ENCODE measurements around the gene NSG1. TPM values are rescaled to one million over a fixed set of nuclear protein-coding genes. Genes with fewer than 3 reads are reported as not detected.

The NSG1 gene
- total RNA-seq: under 1 TPM; 0.27 to 0.56 TPM

DNA sequence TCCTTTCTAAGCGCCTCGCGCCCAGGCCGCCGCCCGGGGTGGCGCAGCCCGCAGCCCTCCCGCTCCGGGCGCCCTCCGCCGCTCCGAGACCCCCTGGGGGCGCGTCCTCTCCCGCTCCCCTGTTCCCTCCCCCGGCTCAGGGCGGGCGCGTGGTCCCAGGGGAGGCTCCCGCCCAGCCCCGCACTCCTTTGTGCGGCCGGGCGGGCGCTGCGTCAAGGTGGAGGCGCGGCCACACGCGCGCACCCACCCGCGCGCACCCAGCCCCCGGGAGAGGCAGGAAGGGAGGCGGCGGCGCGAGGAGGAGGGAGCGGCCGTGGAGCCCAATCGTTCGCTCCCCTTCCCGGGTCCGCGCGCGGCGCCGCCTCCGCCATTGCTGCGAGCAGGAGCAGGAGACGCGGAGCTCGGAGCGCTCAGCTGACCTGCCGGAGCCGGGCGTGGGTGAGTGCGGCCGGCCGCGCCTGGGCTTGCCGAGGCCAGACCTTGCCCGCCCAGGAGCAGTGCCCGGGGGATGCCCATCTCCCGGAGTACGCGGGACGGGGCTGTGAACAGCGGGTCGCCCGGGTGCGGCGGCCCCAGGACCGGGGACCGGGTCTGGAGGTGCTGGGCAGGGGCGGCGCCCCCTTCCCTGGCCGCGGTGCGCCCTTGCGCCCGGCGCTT is at the start of gene NSG1:
Gene NSG1 (plus strand): TSS at position 367 of the 657 bp plus-strand sequence. CDS start 528 bp downstream, outside the sequence.
- Histone ChIP-seq H3K36me3 (no peaks in the 10 kb centered on the region), H3K9me3 (no peaks in the 10 kb centered on the region), H3K27ac (no peak within 1 kb of the TSS), H3K27me3 (replicated peaks; ENCODE audit: insufficient read depth) (no peaks in the 10 kb centered on the region), H3K4me3 (peak within 1 kb of the TSS; percentile 63), H3K4me1 (ENCODE audit: control insufficient read depth in 1 of 2, low read depth in 2 of 2) (peaks cover 6 to 24% of the 10 kb centered on the region in 2 donors)
- DNase-seq (ENCODE audit: low spot score) (no peak), ATAC-seq (ENCODE audit: insufficient number of reproducible peaks, low FRiP score, low read depth) (no peak)
- TF ChIP-seq, protein P1, sequence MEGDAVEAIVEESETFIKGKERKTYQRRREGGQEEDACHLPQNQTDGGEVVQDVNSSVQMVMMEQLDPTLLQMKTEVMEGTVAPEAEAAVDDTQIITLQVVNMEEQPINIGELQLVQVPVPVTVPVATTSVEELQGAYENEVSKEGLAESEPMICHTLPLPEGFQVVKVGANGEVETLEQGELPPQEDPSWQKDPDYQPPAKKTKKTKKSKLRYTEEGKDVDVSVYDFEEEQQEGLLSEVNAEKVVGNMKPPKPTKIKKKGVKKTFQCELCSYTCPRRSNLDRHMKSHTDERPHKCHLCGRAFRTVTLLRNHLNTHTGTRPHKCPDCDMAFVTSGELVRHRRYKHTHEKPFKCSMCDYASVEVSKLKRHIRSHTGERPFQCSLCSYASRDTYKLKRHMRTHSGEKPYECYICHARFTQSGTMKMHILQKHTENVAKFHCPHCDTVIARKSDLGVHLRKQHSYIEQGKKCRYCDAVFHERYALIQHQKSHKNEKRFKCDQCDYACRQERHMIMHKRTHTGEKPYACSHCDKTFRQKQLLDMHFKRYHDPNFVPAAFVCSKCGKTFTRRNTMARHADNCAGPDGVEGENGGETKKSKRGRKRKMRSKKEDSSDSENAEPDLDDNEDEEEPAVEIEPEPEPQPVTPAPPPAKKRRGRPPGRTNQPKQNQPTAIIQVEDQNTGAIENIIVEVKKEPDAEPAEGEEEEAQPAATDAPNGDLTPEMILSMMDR (IDR thresholded peaks at IDR 0.05): no peak

DNA sequence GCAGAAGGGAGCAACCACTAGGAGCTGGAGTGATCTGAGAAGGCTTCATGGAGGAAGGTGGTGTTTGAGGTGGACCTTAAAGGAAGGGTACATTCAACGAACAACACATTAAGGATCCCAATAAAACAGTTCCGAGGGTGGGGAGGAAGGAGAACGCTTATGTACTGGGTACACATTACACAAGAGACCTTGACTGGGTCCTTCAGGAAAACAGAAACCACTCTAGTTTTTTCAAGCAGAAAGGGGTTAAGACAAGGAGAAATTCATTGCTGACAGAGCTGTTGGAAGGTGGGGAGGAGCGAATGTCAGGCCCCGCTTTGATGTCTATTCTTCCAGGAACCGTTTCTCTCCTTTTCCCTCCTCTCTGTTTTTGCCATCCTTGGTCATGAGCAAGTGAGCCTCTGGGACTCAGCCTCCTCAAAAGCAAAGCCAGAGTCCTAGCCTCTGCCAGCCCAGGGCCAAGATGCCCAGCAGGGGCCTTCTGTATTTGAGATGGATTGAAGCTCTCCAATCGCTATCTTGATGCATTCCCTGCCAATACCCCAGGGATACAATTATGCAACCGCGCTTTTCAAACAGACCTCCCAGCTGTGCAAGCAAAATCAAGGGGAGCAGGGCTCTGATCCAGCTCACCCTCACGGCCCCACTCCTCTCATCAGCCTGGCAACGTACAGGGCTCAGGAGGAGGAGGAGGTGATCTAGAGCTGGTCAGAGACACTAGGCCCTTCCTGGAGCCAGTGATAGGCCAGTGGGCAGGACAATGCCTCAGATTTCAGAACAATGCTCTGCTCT is 48.5 kb upstream of the NSG1 start:
- Histone ChIP-seq H3K4me1 (ENCODE audit: control insufficient read depth in 1 of 2, low read depth in 2 of 2) (no peaks in the 10 kb centered on the region), H3K9me3 (no peaks in the 10 kb centered on the region), H3K27ac (no peak overlapping the region), H3K27me3 (replicated peaks; ENCODE audit: insufficient read depth) (no peaks in the 10 kb centered on the region), H3K36me3 (no peaks in the 10 kb centered on the region), H3K4me3 (no peak overlapping the region)
- no peak for ATAC-seq (ENCODE audit: insufficient number of reproducible peaks, low FRiP score, low read depth)
- TF ChIP-seq, protein P1 (IDR thresholded peaks at IDR 0.05): no peak
- no peak for DNase-seq (ENCODE audit: low spot score)

DNA sequence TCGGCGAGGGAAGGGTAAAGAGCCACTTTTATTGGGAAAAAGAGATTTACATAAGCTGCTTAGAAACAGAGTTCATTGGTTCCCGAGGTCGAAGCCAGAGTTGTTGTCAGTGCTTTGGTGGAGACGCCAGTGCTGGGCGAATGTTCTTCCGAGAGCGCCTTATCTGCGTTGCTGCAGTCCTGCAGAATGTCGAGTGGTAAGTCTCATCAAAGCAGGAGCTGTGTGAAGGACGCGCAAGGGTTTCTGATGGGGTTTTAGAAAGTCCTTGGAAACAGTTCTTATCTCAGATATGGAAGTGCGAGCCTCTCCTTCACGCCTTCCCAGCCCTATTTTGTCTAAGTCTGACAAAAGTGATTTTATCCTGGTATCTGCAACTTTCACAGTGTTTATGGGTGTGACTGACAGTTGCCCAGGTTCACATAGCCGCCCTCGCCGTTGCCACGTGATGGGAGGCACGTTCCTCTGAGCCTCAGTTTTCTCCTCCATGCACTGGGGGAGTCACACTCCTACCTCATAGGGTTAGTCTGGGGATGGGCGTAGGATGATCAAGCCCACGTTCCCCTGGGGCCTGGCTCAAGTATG is 47.3 kb upstream of the NSG1 start:
- no peak for DNase-seq (ENCODE audit: low spot score)
- Histone ChIP-seq H3K27ac (no peak overlapping the region), H3K27me3 (replicated peaks; ENCODE audit: insufficient read depth) (no peaks in the 10 kb centered on the region), H3K36me3 (no peaks in the 10 kb centered on the region), H3K9me3 (no peaks in the 10 kb centered on the region), H3K4me3 (no peak overlapping the region), H3K4me1 (ENCODE audit: control insufficient read depth in 1 of 2, low read depth in 2 of 2) (no peaks in the 10 kb centered on the region)
- TF ChIP-seq, protein P1 (IDR thresholded peaks at IDR 0.05): no peak
- no peak for ATAC-seq (ENCODE audit: insufficient number of reproducible peaks, low FRiP score, low read depth)

DNA sequence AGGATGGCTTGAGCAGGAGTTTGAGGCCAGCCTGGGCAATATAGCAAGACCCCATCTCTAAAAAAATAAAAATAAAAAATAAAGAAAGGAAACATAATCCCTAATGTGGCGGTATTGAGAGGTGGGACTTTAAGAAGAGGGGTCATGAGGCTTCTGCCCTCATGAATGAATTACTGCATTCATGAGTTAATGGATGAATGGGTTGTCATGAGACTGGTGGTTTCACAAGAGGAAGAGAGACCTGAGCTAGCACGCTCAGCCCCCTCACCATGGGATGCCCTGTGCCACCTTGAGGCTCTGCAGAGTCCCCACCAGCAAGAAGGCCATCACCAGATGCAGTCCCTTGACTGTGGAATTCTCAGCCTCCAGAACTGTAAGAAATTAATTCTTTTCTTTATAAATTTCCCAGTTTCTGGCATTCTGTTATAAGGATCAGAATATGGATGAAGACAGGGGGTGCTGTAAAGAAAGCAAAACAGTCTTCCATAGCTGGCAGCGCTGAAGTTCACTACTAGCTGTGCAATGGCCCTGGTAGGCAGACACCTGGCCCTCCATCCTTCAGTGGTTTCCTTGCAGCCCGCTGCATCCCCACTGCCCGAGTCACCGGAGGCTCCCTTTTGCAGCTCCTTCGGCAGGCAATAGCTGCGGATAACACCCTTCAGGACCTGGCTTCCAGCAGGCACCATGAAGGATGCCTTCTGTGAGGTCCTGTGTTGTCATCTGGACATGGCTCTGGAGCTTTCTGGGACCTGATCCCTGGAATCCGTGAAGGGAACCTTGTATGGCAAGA is 44.8 kb upstream of the NSG1 start:
- Histone ChIP-seq H3K9me3 (no peaks in the 10 kb centered on the region), H3K4me1 (ENCODE audit: control insufficient read depth in 1 of 2, low read depth in 2 of 2) (no peaks in the 10 kb centered on the region), H3K36me3 (no peaks in the 10 kb centered on the region), H3K27ac (no peak overlapping the region), H3K27me3 (replicated peaks; ENCODE audit: insufficient read depth) (no peaks in the 10 kb centered on the region), H3K4me3 (no peak overlapping the region)
- ATAC-seq (ENCODE audit: insufficient number of reproducible peaks, low FRiP score, low read depth) (no peak), DNase-seq (ENCODE audit: low spot score) (no peak)
- TF ChIP-seq, protein P1 (IDR thresholded peaks at IDR 0.05): no peak
